Mesenchymal stem cell (in vitro differentiated cells and primary cell): ENCODE results near the gene TRPM8.

ENCODE experiments used
- DNase-seq: peaks from one replicate; pipeline ENCODE4 v3.0.0-alpha.2; 2013
- H2AFZ ChIP-seq: one replicate; pipeline ENCODE4 v1.6.1; 2013; ENCODE audit warnings: low read depth, mild to moderate bottlenecking, control low read depth, inconsistent platforms, low read length, moderate library complexity
- H2AK5ac ChIP-seq: 2 replicates; pipeline ENCODE4 v1.6.1; 2013; ENCODE audit warnings: low read length, moderate library complexity, mild to moderate bottlenecking, inconsistent platforms; ENCODE audit not compliant: severe bottlenecking
- H2BK120ac ChIP-seq: one replicate; pipeline ENCODE4 v1.6.1; 2013; ENCODE audit warnings: low read depth, mild to moderate bottlenecking, inconsistent platforms, low read length, moderate library complexity
- H2BK12ac ChIP-seq, 2 experiments: one replicate each; pipeline ENCODE4 v1.6.1; 2013; ENCODE audit warnings: inconsistent platforms in 2 of 2, low read length in 2 of 2, mild to moderate bottlenecking in 2 of 2, moderate library complexity in 2 of 2, control low read depth in 1 of 2
- H2BK15ac ChIP-seq: one replicate; pipeline ENCODE4 v1.6.1; 2013; ENCODE audit warnings: mild to moderate bottlenecking, low read depth, inconsistent platforms; ENCODE audit not compliant: poor library complexity, severe bottlenecking
- H2BK5ac ChIP-seq: 2 replicates; pipeline ENCODE4 v1.6.1; 2013; ENCODE audit warnings: low read depth, mild to moderate bottlenecking, low read length, control low read depth, inconsistent platforms; ENCODE audit not compliant: poor library complexity, severe bottlenecking
- H3K14ac ChIP-seq, 2 experiments: one replicate each; pipeline ENCODE4 v1.6.1; 2013; ENCODE audit warnings: inconsistent platforms in 2 of 2, low read length in 2 of 2, control low read depth in 1 of 2, mild to moderate bottlenecking in 1 of 2, moderate library complexity in 1 of 2
- H3K18ac ChIP-seq, 2 experiments: one replicate each; pipeline ENCODE4 v1.6.1; 2013; ENCODE audit warnings: inconsistent platforms in 2 of 2, low read length in 2 of 2, control low read depth in 1 of 2, low read depth in 1 of 2, mild to moderate bottlenecking in 1 of 2
- H3K23ac ChIP-seq, 2 experiments: one replicate each; pipeline ENCODE4 v1.6.1; 2013; ENCODE audit warnings: inconsistent platforms in 2 of 2, low read length in 2 of 2, mild to moderate bottlenecking in 2 of 2, moderate library complexity in 2 of 2, control low read depth in 1 of 2
- H3K27ac ChIP-seq: 2 replicates; pipeline ENCODE4 v1.5.1; 2013; ENCODE audit warnings: mild to moderate bottlenecking, moderate library complexity, low read length, control low read depth, inconsistent platforms; ENCODE audit not compliant: poor library complexity, severe bottlenecking
- H3K27me3 ChIP-seq, 2 experiments: 2 replicates each; pipeline versions ENCODE4 v1.6.1 to v1.7.0; 2013; ENCODE audit warnings: low read length in 2 of 2, mild to moderate bottlenecking in 2 of 2, moderate library complexity in 2 of 2, control low read depth in 1 of 2, inconsistent platforms in 1 of 2; ENCODE audit not compliant: control insufficient read depth in 1 of 2, insufficient read depth in 1 of 2
- H3K36me3 ChIP-seq, 2 experiments: 2 replicates each; pipeline versions ENCODE4 v1.6.1 to v1.7.0; 2013; ENCODE audit warnings: low read length in 2 of 2, control low read depth in 1 of 2, inconsistent platforms in 1 of 2, low read depth in 1 of 2, mild to moderate bottlenecking in 1 of 2; ENCODE audit not compliant: insufficient read depth in 2 of 2, control insufficient read depth in 1 of 2
- H3K4ac ChIP-seq, 2 experiments: one replicate each; pipeline ENCODE4 v1.6.1; 2013; ENCODE audit warnings: inconsistent platforms in 2 of 2, low read length in 2 of 2, mild to moderate bottlenecking in 2 of 2, moderate library complexity in 2 of 2, control low read depth in 1 of 2, low read depth in 1 of 2
- H3K4me1 ChIP-seq: 2 replicates; pipeline ENCODE4 v1.6.1; 2013; ENCODE audit warnings: low read depth, low read length, control low read depth; ENCODE audit not compliant: control insufficient read depth, insufficient read depth
- H3K4me2 ChIP-seq: 2 replicates; pipeline ENCODE4 v1.6.1; 2013; ENCODE audit warnings: low read length, mild to moderate bottlenecking, inconsistent platforms; ENCODE audit not compliant: poor library complexity, severe bottlenecking
- H3K4me3 ChIP-seq, 2 experiments: 2 replicates each; pipeline versions ENCODE4 v1.5.1 to v1.7.0; 2013; ENCODE audit warnings: low read length in 2 of 2, mild to moderate bottlenecking in 2 of 2, control low read depth in 1 of 2, low read depth in 1 of 2; ENCODE audit not compliant: insufficient read depth in 1 of 2
- H3K79me1 ChIP-seq: replicated peaks from 2 replicates; pipeline ENCODE4 v1.6.1; 2013; ENCODE audit warnings: mild to moderate bottlenecking, control low read depth, low read length, inconsistent platforms; ENCODE audit not compliant: poor library complexity, severe bottlenecking
- H3K9ac ChIP-seq: 2 replicates; pipeline ENCODE4 v1.7.0; 2013; ENCODE audit warnings: mild to moderate bottlenecking, low read length, moderate library complexity
- H3K9me3 ChIP-seq: 2 replicates; pipeline ENCODE4 v1.7.0; 2013; ENCODE audit warnings: mild to moderate bottlenecking, low read length; ENCODE audit not compliant: control insufficient read depth
- H4K8ac ChIP-seq: one replicate; pipeline ENCODE4 v1.6.1; 2013; ENCODE audit warnings: inconsistent platforms, mild to moderate bottlenecking, low read length, moderate library complexity
- H4K91ac ChIP-seq: one replicate; pipeline ENCODE4 v1.6.1; 2013; ENCODE audit warnings: mild to moderate bottlenecking, low read length, inconsistent platforms
- WGBS: methylation state at CpG from one replicate; pipeline ENCODE4 v1.1.7; 2013; ENCODE audit warnings: mixed read lengths; 5-methylcytosine and 5-hydroxymethylcytosine counted together

The TRPM8 gene

GRCh38 chr2:234014427-234014826 is 97.3 kb downstream of the TRPM8 start:
- Histone ChIP-seq H3K4ac (no peak overlapping the region), H2AK5ac (no peak overlapping the region), H3K23ac (no peak overlapping the region), H3K9ac (no peak overlapping the region), H4K91ac (no peak overlapping the region), H3K4me2 (no peak overlapping the region), H3K14ac (no peak overlapping the region), H2BK5ac (no peak overlapping the region), H3K9me3 (no peaks in the 10 kb centered on the region), H3K36me3 (no peaks in the 10 kb centered on the region), H3K27me3 (no peaks in the 10 kb centered on the region), H4K8ac (no peak overlapping the region), H3K18ac (no peak overlapping the region), H2AFZ (no peak overlapping the region), H2BK12ac (no peak overlapping the region), H3K4me1 (no peaks in the 10 kb centered on the region), H2BK120ac (no peak overlapping the region), H3K27ac (no peak overlapping the region), H3K4me3 (no peak overlapping the region), H2BK15ac (no peak overlapping the region), H3K79me1 (no peaks in the 10 kb centered on the region)
- DNase-seq, result no peak
- 80% methylated on average over 1 of the region's 1 CpG for WGBS

- no peak overlapping the region for H2AK5ac ChIP-seq
- H3K4me1 ChIP-seq, result no peaks in the 10 kb centered on the region
- no peak overlapping the region for H3K9ac ChIP-seq
- DNase-seq, result no peak
- H3K27ac ChIP-seq, result no peak overlapping the region
- H3K4me2 ChIP-seq, result no peak overlapping the region
- 100% methylated on average over 1 of the region's 3 CpGs for WGBS
- H2AFZ ChIP-seq, result no peak overlapping the region
- H2BK5ac ChIP-seq, result no peak overlapping the region
- no peak overlapping the region for H3K14ac ChIP-seq
- H2BK12ac ChIP-seq, result no peak overlapping the region
- no peak overlapping the region for H2BK120ac ChIP-seq
- no peak overlapping the region for H3K4me3 ChIP-seq
- H4K91ac ChIP-seq, result no peak overlapping the region
- no peaks in the 10 kb centered on the region for H3K36me3 ChIP-seq
- no peaks in the 10 kb centered on the region for H3K9me3 ChIP-seq
- no peak overlapping the region for H2BK15ac ChIP-seq
- H3K4ac ChIP-seq, result no peak overlapping the region
- H4K8ac ChIP-seq, result no peak overlapping the region
- no peak overlapping the region for H3K18ac ChIP-seq
- no peaks in the 10 kb centered on the region for H3K27me3 ChIP-seq
- no peaks in the 10 kb centered on the region for H3K79me1 ChIP-seq
- no peak overlapping the region for H3K23ac ChIP-seq
These were observed 98.7 kb downstream of the TRPM8 start for GRCh38 chr2:234015861-234016260.

GRCh38 chr2:234019896-234020295 is 102.7 kb downstream of the TRPM8 start:
- Histone ChIP-seq H2BK5ac (no peak overlapping the region), H3K4me3 (no peak overlapping the region), H3K4me2 (no peak overlapping the region), H3K23ac (no peak overlapping the region), H3K27ac (no peak overlapping the region), H3K4ac (no peak overlapping the region), H2BK15ac (no peak overlapping the region), H3K27me3 (no peaks in the 10 kb centered on the region), H3K14ac (no peak overlapping the region), H3K9ac (no peak overlapping the region), H2BK120ac (no peak overlapping the region), H3K79me1 (no peaks in the 10 kb centered on the region), H4K8ac (no peak overlapping the region), H3K36me3 (no peaks in the 10 kb centered on the region), H4K91ac (no peak overlapping the region), H2AFZ (no peak overlapping the region), H3K4me1 (no peaks in the 10 kb centered on the region), H3K9me3 (peaks cover 11% of the 10 kb centered on the region), H2AK5ac (no peak overlapping the region), H2BK12ac (no peak overlapping the region), H3K18ac (no peak overlapping the region)
- 96% methylated on average over 3 of the region's 4 CpGs for WGBS
- no peak for DNase-seq

GRCh38 chr2:234020332-234020731 is 103.2 kb downstream of the TRPM8 start:
- Histone ChIP-seq H3K36me3 (no peaks in the 10 kb centered on the region), H3K4me1 (peaks cover 2% of the 10 kb centered on the region), H2BK12ac (no peak overlapping the region), H3K4ac (no peak overlapping the region), H3K23ac (no peak overlapping the region), H3K4me3 (no peak overlapping the region), H2BK5ac (no peak overlapping the region), H3K27ac (no peak overlapping the region), H3K9ac (no peak overlapping the region), H3K14ac (no peak overlapping the region), H3K18ac (no peak overlapping the region), H3K4me2 (no peak overlapping the region), H3K79me1 (no peaks in the 10 kb centered on the region), H4K8ac (no peak overlapping the region), H3K27me3 (no peaks in the 10 kb centered on the region), H4K91ac (no peak overlapping the region), H3K9me3 (peaks cover 11% of the 10 kb centered on the region), H2BK15ac (no peak overlapping the region), H2BK120ac (no peak overlapping the region), H2AFZ (no peak overlapping the region), H2AK5ac (no peak overlapping the region)
- 100% methylated on average over 1 of the region's 2 CpGs for WGBS
- DNase-seq, result no peak
